Measurements from ENCODE around the gene TUSC2. TPM values are rescaled to one million over a fixed set of nuclear protein-coding genes. Genes with fewer than 3 reads are reported as not detected.

The TUSC2 gene
- total and polyA plus RNA-seq, 2 experiments from 2014 or later: 41.6 to 71.0 TPM

DNA sequence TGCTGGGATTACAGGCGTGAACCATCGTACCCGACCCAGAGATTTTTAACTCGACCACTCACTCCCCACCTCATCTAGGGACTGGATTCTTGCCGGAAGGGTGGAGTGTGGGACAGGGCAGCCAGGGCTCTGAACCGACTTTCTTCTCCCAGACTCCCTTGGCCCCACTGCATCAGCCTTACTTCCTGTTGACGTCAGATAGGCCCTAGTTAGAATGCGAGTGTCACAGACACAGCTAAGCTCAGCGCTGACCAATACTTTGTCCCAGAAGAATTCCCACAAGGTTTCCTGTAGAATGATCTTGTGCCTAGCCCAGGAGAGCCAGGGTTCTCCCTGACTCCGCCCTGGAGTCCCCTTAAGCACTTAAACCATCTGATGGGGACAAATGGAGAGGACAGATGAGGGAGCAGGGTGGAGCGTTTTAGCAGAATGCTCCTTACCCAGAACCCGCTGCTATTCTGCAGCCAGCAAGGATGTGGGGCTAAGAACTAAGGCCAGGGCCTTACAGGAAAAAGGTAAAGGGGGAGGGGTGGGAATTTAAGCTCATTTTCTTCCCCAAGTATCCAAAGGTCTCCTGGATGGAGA is 5.8 kb upstream of the TUSC2 start:
- Mint-ChIP-seq H3K9me3 (no peaks in the 10 kb centered on the region; the same call in 2 of the 3 replicates), H3K27ac (no peak overlapping the region), H3K36me3 (ENCODE audit: low read depth) (peaks cover 27% of the 10 kb centered on the region), H3K4me3 (no peak overlapping the region; the same call in 2 of the 3 replicates), H3K4me1 (peaks cover 22% of the 10 kb centered on the region), H3K27me3 (ENCODE audit: insufficient read depth, low read depth, poor library complexity) (peaks cover 21% of the 10 kb centered on the region)
- DNase-seq (ENCODE audit: low spot score): no peak
- TF ChIP-seq JUNB (IDR thresholded peaks at IDR 0.05; ENCODE audit: unreplicated experiment) (no peak), NANOG (IDR thresholded peaks at IDR 0.05; ENCODE audit: borderline replicate concordance) (no peak), EZH2phosphoT487 (IDR thresholded peaks at IDR 0.05; ENCODE audit: unreplicated experiment) (no peak), ZNF114 (CRISPR knock-in tag; IDR thresholded peaks at IDR 0.05) (no peak), ZNF331 (CRISPR knock-in tag; IDR thresholded peaks at IDR 0.05; ENCODE audit: low read depth) (no peak), CREB1 (CRISPR knock-in tag; IDR thresholded peaks at IDR 0.05; ENCODE audit: low read depth) (no peak), POLR2AphosphoS5 (IDR thresholded peaks at IDR 0.05; ENCODE audit: low read depth) (no peak), EZH2 (IDR thresholded peaks at IDR 0.05; ENCODE audit: low read depth, unreplicated experiment) (no peak), STAT1 (IDR thresholded peaks at IDR 0.05; ENCODE audit: unreplicated experiment) (no peak)
- TF ChIP-seq, protein P1, sequence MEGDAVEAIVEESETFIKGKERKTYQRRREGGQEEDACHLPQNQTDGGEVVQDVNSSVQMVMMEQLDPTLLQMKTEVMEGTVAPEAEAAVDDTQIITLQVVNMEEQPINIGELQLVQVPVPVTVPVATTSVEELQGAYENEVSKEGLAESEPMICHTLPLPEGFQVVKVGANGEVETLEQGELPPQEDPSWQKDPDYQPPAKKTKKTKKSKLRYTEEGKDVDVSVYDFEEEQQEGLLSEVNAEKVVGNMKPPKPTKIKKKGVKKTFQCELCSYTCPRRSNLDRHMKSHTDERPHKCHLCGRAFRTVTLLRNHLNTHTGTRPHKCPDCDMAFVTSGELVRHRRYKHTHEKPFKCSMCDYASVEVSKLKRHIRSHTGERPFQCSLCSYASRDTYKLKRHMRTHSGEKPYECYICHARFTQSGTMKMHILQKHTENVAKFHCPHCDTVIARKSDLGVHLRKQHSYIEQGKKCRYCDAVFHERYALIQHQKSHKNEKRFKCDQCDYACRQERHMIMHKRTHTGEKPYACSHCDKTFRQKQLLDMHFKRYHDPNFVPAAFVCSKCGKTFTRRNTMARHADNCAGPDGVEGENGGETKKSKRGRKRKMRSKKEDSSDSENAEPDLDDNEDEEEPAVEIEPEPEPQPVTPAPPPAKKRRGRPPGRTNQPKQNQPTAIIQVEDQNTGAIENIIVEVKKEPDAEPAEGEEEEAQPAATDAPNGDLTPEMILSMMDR (conservative IDR thresholded peaks at IDR 0.05; ENCODE audit: low read depth in 2 of 2): no peak
- TF ChIP-seq, protein P2, sequence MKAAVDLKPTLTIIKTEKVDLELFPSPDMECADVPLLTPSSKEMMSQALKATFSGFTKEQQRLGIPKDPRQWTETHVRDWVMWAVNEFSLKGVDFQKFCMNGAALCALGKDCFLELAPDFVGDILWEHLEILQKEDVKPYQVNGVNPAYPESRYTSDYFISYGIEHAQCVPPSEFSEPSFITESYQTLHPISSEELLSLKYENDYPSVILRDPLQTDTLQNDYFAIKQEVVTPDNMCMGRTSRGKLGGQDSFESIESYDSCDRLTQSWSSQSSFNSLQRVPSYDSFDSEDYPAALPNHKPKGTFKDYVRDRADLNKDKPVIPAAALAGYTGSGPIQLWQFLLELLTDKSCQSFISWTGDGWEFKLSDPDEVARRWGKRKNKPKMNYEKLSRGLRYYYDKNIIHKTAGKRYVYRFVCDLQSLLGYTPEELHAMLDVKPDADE (IDR thresholded peaks at IDR 0.05): no peak
- TF ChIP-seq, protein P3, sequence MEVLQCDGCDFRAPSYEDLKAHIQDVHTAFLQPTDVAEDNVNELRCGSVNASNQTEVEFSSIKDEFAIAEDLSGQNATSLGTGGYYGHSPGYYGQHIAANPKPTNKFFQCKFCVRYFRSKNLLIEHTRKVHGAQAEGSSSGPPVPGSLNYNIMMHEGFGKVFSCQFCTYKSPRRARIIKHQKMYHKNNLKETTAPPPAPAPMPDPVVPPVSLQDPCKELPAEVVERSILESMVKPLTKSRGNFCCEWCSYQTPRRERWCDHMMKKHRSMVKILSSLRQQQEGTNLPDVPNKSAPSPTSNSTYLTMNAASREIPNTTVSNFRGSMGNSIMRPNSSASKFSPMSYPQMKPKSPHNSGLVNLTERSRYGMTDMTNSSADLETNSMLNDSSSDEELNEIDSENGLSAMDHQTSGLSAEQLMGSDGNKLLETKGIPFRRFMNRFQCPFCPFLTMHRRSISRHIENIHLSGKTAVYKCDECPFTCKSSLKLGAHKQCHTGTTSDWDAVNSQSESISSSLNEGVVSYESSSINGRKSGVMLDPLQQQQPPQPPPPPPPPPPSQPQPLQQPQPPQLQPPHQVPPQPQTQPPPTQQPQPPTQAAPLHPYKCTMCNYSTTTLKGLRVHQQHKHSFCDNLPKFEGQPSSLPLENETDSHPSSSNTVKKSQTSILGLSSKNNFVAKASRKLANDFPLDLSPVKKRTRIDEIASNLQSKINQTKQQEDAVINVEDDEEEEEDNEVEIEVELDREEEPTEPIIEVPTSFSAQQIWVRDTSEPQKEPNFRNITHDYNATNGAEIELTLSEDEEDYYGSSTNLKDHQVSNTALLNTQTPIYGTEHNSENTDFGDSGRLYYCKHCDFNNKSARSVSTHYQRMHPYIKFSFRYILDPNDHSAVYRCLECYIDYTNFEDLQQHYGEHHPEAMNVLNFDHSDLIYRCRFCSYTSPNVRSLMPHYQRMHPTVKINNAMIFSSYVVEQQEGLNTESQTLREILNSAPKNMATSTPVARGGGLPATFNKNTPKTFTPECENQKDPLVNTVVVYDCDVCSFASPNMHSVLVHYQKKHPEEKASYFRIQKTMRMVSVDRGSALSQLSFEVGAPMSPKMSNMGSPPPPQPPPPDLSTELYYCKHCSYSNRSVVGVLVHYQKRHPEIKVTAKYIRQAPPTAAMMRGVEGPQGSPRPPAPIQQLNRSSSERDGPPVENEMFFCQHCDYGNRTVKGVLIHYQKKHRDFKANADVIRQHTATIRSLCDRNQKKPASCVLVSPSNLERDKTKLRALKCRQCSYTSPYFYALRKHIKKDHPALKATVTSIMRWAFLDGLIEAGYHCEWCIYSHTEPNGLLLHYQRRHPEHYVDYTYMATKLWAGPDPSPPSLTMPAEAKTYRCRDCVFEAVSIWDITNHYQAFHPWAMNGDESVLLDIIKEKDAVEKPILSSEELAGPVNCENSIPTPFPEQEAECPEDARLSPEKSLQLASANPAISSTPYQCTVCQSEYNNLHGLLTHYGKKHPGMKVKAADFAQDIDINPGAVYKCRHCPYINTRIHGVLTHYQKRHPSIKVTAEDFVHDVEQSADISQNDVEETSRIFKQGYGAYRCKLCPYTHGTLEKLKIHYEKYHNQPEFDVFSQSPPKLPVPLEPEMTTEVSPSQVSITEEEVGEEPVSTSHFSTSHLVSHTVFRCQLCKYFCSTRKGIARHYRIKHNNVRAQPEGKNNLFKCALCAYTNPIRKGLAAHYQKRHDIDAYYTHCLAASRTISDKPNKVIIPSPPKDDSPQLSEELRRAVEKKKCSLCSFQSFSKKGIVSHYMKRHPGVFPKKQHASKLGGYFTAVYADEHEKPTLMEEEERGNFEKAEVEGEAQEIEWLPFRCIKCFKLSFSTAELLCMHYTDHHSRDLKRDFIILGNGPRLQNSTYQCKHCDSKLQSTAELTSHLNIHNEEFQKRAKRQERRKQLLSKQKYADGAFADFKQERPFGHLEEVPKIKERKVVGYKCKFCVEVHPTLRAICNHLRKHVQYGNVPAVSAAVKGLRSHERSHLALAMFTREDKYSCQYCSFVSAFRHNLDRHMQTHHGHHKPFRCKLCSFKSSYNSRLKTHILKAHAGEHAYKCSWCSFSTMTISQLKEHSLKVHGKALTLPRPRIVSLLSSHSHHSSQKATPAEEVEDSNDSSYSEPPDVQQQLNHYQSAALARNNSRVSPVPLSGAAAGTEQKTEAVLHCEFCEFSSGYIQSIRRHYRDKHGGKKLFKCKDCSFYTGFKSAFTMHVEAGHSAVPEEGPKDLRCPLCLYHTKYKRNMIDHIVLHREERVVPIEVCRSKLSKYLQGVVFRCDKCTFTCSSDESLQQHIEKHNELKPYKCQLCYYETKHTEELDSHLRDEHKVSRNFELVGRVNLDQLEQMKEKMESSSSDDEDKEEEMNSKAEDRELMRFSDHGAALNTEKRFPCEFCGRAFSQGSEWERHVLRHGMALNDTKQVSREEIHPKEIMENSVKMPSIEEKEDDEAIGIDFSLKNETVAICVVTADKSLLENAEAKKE (CRISPR knock-in tag; IDR thresholded peaks at IDR 0.05): no peak
- TF ChIP-seq, protein P4, sequence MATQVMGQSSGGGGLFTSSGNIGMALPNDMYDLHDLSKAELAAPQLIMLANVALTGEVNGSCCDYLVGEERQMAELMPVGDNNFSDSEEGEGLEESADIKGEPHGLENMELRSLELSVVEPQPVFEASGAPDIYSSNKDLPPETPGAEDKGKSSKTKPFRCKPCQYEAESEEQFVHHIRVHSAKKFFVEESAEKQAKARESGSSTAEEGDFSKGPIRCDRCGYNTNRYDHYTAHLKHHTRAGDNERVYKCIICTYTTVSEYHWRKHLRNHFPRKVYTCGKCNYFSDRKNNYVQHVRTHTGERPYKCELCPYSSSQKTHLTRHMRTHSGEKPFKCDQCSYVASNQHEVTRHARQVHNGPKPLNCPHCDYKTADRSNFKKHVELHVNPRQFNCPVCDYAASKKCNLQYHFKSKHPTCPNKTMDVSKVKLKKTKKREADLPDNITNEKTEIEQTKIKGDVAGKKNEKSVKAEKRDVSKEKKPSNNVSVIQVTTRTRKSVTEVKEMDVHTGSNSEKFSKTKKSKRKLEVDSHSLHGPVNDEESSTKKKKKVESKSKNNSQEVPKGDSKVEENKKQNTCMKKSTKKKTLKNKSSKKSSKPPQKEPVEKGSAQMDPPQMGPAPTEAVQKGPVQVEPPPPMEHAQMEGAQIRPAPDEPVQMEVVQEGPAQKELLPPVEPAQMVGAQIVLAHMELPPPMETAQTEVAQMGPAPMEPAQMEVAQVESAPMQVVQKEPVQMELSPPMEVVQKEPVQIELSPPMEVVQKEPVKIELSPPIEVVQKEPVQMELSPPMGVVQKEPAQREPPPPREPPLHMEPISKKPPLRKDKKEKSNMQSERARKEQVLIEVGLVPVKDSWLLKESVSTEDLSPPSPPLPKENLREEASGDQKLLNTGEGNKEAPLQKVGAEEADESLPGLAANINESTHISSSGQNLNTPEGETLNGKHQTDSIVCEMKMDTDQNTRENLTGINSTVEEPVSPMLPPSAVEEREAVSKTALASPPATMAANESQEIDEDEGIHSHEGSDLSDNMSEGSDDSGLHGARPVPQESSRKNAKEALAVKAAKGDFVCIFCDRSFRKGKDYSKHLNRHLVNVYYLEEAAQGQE (IDR thresholded peaks at IDR 0.05; ENCODE audit: unreplicated experiment): no peak
- Histone ChIP-seq H3K9me2 (ENCODE audit: insufficient read depth) (no peaks in the 10 kb centered on the region), H3K4me2 (no peak overlapping the region), H3K4me1 (ENCODE audit: insufficient read depth) (peaks cover 16% of the 10 kb centered on the region), H3F3A (replicated peaks; ENCODE audit: low read depth) (peaks cover 32% of the 10 kb centered on the region), H3K27ac (ENCODE audit: low read depth) (no peak overlapping the region), H4K20me1 (replicated peaks; ENCODE audit: insufficient read depth) (peaks cover 17% of the 10 kb centered on the region), H2AFZ (no peak overlapping the region), H3K79me2 (replicated peaks; ENCODE audit: insufficient read depth) (peaks cover 36% of the 10 kb centered on the region), H3K27me3 (ENCODE audit: insufficient read depth) (peaks cover 8% of the 10 kb centered on the region), H3K4me3 (no peak overlapping the region), H3K36me3 (ENCODE audit: insufficient read depth) (peaks cover 8% of the 10 kb centered on the region)
- ATAC-seq: no peak

Data from GM23338 (cell line).